CD4-positive, alpha-beta T cell treated with Interleukin-6 at 100 ng/mL for 8 hours (primary cell): ENCODE results near the gene GPX4.

Experiments
- DNase-seq: peaks from one replicate; pipeline ENCODE4 v3.0.0-alpha.2; 2020; ENCODE audit warnings: mixed read lengths, low spot score

The GPX4 gene

DNA sequence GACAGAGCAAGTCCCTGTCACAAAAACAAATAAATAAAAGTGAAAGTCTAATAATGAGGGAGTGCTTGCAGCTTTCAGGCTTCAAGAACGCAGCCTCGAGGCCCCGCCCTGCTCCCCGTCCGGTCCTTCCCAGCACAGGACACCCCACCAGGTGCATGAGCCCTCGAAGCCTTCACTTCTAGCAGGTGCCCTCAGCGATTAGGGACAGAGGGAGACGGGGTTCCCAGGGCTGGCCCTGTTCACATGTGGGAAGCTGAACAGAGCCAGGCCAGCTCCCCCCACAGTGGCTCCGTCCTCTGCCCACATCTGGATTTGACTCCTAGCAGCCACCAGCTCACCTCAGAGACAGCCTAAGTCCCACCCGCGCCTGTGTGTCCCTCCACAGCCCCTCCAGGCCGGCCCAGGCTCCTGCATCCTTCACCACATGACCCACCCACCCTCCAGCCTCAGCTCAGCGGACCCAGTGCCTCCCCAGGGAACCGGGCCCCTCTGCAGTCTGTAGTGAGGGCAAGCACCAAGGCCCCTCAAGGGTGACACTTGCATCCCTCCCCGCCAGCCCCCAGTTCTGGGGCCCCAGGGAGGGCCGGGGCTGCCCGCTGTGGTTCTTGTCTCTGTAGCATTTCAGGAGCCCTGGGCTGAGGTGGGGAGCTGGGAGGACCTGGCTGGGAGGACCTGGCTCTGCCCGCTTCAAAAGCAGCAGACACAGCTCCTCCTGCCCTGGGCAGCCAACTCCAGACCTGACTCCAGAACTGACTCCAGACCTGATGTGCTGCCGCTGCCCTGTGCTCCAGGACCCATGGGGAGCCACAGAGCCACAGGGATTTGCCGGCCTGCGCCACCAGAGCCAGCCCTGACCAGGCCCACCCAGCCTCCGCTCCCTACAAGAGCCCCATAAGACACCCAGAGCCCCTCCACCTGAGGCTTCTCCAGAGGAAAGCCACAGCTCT, 27.2 kb downstream of the GPX4 start:
- DNase-seq, result peak; percentile 71

DNA sequence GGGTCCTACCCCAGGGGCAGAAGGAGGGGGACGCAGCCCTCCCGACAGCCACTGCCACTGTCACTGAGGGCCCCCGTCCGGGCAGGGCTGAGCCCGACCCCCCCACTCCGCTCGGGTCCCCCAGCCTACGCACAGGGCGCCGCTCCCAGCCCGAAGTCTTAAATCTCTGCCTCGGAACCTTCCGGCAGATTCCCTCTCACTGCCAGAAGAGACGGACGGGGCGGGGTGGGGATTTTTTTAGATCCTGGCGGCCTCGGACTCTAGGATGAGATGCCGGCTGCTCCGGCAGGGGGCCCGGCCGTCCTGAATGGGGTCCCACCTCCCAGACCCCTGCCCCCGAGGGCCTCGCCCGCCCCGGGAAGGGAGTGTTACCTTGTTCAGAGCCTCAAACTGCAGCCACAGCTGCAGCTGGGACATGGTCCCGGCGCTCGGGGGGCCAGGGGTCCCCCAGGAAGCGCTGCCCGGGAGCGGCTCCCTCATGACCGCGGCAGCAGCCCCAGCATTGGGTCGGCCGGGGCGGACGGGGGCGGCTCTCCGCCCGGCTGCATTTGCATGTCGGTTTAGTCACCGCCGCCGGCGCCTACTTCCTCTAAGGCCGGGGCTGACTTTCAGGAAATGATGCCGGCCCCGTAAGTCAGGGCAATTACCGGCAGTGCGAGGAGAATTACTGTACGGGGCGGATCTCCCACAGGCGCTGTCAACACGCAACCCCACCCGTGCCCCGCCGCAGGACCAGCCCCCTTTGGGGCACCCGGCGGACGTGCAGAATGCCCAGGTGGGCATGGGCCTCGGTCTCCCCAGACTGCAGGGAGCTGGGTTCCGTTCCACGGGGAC, 28.1 kb downstream of the GPX4 start:
- peak; percentile 91 for DNase-seq

DNA sequence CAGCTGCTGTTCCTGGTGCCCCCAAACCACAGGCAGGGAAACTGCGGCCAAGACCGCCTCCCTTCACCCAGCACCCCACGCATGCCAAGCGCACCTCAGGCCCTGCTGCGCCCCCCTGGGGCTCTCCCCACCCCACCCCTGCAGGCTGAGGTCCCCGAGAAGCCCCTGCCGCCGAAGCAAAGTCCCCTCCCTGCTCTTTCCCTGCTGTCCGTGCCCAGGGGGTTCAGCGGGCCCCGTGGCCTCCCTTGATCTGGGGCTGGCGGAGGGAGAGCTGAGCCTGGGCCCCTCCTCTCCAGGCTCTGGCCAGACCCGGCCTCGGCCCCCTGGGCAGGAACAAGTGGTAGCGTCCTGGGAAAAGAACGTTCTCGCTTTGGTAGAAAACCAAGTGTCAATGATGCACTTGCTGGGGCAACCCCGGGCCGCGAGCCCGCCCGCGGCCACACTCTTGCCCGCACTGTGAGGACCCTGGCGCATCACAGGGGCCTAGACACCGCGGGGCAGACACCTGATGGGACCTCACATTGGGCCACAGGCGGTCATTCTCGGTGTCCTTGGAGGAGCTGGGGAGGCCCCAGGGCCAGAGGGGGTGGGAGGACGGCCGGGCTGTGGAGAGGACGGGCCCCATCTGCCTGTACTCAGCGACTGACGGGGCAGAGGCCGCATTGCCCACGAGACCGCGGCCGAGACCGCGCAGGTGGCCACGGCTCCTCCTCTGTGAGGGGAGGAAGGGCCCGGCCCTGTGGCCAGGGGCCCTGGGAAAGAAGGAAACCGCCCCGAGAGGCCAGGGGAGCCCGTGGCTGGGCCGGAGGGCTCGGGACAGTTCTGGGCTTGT, 29.0 kb downstream of the GPX4 start:
- no peak for DNase-seq

DNA sequence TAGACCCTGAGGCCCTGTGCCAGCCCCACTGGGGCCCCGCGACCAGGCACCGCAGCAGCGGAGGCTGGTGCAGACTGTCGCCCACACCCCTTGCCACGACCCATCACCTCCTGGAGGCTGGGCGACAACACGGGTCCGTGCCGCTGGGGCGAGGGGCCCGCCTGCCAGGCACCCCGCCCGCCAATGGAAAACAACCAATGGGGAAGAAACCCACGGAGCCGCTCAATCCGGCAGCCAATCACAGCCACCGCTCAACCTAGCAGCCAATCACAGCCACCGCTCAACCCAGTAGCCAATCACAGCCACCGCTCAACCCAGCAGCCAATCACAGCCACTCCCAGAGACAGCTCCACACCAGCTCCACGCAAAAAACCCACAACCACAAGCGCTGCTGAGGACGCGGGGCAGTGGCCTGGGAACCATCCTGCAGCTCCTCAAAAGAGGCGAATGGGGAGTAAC, 29.7 kb downstream of the GPX4 start:
- peak; percentile 85 for DNase-seq

DNA sequence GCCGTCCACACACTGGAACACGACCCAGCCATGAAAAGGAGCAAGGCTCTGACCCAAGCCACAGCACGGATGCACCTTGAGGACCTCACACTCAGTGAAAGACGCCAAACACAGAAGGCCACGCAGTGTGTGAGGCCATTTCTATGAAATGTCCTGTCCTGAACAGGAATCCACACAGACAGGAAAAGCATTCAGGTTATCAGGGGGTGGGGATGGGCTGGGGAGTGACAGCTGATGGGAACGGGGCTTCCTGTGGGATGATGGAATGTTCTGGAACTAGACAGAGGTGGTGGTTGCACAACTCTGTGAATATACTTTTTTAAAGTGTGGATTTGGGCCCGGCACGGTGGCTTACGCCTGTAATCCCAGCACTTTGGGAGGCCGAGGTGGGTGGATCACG, 30.6 kb downstream of the GPX4 start:
- DNase-seq, result no peak

DNA sequence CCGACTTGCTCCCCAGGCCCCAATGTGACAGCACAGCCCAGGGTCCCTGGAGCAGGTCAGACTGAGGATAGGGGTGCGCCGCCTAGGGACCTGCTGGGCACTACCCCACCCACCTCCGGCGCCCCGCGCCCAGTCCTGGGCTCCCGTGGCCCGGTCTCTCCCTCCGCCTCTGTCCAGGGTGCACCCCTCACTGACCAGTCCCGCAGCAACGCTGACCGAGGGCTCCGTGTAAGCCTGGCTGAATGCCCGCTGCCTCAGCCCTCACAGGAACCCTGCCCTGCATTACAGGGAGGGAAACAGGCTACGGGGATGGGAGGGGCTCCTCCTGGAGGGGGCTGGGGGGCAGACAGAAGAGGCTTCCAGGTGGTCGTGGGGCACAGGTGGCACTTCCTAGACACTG, 31.7 kb downstream of the GPX4 start:
- DNase-seq, result no peak

DNA sequence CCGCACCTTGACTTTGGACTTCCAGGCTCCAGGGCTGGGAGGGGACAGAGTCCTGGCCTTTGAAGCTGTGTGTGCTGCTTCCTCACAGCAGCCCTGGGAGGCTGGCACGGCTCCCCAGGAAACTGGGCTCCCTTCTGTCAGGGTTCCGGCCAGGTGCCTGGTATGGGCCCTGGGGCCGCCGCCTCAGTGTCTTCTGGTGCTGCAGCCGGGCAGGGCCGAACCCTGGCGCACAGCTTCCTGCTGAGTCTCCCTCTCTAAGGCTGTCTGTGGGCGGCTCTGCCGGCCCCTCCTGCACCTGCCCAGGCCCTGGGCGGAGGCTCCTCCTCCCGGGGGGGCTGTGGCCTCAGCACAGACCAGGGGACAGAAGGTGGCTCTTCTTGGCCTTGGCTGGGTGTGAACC, 32.4 kb downstream of the GPX4 start:
- DNase-seq, result no peak

DNA sequence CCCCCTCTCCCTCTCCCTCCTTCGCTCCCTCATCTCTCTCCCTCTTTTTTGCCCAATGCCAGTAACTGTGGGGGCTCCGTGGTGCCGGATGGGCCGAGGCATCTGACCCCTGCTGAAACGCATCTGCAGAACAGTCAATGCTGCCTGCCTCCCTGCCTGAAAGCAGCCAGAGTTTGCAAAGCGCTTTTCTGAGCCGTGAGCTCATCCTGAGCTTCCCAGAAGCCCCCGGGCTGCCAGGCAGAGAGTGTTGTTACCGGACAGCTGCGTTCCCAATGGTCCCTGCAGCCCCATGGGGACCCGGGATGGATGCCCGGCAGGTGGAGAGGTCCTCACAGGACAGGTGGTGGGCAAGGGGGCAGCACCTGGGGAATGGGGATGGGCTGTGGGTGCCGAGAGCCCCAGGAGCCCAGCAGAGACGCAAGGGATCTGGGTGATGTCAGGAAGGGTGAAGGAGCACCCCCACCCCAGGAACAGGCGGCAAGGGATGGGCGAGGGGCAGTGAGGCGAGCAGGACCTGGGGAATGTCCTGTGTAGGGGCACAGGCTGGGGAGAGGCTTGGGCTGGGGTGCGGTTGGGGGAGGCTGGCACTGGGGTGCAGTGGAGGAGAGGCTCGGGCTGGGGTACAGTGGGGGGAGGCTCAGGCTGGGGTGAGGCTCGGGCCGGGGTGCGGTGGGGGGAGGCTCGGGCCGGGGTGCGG, 33.0 kb downstream of the GPX4 start:
- DNase-seq, result no peak

DNA sequence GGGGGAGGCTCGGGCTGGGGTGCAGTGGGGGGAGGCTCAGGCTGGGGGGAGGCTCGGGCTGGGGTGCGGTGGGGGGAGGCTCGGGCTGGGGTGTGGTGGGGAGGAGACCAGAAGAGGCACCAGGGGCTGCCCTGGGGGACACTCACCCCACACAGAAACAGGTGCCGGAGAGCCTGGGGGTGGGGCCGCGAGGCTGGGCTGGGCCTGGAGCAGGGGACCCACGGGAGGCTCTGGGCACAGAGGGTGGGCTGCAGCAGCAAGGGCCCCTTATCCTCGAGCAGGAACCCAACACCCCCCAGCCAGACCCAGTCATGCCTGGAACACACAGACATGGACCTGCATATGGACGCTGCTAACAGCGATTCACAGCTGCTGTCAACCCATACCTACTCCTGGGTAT, 34.3 kb downstream of the GPX4 start:
- no peak for DNase-seq

DNA sequence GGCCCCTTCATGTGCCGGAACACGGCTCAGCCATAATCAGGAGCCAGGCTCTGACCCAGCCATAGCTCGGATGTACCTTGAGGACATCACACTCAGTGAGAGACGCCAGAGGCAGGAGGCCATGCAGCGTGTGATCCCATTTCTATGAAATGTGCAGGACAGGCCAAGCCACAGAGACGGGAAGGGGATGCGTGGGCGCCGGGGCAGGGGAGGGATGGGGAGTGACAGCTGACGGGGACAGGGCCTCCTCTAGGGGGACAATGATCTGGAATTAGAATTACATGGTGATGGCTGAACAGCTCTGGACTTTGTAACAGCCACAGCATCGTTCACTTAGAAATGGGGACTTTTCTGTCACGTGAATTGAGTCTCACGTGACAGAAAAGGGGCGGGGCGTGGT, 35.3 kb downstream of the GPX4 start:
- no peak for DNase-seq

DNA sequence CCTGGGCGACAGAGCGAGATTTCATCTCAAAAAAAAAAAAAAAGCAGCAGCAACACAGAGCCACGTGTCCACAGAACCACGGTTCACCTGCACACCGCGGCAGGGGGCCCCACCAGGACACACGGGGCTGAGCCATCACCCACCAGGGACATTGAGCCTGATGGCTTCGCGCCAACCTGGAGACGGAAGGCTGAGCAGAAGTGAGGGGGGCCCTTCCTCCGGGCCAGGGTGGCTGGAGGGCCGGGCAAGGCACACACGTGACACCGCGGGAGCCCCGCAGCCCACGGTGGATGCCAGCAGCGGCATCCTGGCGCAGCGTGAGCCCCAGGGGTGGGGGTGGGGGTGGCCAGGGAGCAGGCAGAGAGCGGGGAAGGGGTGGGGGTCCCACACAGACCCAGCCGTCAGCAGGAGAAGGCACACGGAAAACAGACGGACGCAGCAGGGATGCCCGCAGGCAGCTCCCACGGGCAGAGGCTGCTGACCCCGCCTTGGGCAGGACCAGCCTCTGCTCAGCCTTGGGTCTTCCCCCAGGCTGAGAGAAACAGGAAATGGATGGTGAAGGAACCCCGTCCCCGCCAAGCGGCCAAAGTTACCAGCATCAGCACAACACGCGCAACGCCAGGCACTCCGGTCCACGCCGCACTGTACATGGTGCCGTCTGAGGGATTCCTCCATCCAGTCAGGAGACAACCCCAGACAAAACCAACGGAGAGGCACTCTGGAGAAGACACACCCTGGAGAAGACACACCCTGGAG, 36.7 kb downstream of the GPX4 start:
- no peak for DNase-seq

DNA sequence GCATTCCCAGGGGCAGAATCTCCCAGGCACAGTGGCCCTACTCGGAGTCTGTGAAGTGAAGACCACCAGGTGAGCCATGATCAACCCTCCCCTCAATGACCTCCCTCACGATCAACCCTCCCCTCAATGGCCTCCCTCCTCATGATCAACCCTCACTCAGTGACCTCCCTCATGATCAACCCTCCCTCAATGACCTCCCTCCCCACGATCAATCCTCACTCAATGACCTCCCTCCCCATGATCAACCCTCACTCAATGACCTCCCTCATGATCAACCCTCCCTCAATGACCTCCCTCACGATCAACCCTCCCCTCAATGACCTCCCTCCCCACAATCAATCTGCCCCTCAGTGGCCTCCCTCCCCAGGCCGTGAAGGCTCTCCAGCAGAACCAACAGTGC, 38.1 kb downstream of the GPX4 start:
- DNase-seq, result no peak

DNA sequence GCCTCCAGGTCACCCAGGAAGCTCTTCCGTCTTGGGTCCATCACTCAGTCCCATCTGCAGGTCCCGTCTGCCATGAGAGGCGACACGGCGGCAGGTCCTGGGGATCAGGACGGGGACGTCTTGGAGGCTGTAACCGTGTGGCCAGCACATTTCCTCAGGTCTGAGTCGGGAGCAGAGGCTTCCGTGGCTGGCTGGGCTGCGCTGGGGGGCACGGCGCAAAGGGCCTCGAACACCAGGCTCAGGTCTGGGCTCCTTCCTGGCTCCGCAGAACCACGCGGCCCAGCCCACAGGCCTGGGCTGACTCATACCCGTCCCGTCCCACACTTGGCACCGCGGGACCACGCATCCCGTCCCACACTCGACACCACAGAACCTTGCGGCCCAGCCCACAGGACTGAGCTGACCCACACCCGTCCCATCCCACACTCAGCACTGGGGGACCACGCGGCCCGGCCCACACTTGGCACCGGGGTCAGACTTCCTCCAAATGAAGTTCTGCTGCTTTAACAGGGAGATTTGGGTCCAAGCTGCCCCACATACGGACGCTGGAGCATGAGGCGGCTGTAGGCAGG, 40.1 kb downstream of the GPX4 start:
- no peak for DNase-seq

DNA sequence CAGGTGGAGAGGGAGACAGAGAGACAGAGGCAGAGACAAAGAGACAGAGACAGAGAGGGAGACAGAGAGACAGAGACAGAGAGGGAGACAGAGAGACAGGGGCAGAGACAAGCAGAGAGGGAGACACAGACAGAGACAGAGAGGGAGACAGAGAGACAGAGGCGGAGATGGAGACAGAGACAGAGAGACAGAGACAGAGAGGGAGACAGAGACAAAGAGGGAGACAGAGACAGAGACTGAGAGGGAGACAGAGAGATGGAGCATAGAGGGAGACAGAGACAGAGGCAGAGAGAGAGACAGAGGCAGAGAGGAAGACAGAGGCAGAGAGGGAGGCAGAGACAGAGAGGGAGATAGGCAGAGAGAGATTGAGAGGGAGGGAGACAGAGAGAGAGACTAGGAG, 40.9 kb downstream of the GPX4 start:
- DNase-seq, result no peak

DNA sequence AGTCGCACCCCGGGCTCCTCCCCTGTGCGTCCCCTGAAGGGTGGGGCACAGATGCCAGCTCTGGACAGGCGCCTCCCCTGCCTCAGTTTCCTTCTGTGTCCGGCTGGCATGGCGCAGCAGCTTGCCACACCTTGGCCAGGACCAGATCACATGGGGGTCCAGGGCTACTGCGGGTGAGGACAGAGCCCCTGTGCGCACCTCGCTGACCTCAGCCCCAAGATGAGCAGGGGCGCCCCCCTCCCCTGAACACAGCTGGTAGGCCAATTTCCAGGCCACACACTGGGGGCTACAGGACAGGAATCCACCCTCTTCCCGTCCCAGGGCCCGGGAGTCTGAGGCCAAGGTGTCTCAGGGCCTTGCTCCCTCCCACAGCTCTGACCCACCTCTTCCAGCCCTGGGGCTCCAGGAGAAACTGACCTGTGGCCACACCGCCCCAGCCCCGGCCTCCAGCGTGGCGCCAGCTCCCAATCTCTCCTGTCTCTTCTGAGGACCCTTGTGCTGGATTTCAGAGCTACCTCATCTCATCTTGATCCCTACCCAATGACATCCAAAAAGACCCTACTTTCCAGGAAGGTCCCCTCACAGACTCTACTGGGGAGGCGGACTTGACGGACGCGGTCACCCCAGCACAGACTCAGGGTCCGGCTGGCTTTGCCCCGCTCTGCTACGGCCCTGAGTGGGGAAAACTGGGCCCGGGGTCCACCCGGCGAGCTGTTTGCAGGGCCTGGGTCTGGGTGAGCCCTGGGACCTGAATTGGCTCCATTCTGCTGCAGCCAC, 42.0 kb downstream of the GPX4 start:
- no peak for DNase-seq

DNA sequence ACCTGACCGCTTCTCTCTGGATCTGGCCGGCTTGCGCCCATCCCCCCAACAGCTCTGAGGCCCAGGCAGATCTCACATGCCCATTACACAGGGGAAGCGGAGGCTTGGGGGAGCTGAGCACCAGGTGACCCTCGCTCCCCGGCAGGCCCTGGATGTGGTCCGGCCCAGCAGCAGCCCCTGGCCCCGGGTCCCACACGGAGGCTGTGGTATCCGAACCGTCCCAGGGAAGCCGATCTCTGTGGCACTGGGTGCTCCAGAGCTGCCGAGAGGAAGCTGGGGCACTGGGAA, 42.6 kb downstream of the GPX4 start:
- no peak for DNase-seq

DNA sequence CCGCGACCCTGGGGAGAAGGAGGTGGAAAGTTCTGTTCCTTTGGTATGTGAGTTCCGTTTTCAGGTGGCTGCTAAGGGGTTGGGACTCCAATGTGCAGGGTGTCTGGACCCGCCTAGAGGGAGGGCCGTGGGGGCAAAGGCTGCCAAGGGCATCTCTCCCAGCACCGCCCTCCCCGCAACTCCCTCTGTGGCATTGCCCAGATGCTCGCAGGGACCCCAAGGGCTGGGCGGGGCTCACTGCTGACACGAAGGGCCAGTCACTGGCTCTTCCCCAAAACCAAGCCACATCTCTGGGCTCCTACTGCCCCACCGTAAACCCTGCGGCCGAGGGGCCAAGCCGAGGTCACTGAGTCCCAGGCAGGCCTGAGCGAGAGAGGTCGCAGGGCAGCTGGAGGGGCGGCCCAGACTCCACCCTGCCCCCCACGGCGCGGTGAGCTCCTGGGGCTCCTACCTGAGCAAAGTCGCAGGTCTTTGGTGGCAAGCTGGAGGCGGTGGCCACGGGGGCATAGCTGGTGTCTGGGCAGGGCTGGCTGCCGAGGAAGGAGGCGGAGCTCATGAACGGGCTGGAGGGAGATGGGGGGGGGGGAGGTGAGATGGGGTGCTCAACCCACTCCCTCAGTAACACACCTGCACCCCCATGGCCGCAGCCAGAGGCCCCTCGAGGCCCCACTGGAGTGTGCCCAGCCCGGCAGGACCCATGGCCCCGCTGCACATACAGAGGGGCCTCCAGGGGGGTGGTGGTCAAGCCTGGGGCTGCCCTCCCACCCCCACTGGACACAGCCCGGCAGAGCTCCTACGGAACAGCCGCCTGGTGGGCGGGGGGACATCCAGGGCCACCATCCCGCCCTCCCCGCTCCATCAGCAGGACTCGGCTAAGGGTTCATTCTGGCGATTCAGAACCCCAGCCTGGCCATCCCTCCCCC, 43.3 kb downstream of the GPX4 start:
- DNase-seq, result no peak

DNA sequence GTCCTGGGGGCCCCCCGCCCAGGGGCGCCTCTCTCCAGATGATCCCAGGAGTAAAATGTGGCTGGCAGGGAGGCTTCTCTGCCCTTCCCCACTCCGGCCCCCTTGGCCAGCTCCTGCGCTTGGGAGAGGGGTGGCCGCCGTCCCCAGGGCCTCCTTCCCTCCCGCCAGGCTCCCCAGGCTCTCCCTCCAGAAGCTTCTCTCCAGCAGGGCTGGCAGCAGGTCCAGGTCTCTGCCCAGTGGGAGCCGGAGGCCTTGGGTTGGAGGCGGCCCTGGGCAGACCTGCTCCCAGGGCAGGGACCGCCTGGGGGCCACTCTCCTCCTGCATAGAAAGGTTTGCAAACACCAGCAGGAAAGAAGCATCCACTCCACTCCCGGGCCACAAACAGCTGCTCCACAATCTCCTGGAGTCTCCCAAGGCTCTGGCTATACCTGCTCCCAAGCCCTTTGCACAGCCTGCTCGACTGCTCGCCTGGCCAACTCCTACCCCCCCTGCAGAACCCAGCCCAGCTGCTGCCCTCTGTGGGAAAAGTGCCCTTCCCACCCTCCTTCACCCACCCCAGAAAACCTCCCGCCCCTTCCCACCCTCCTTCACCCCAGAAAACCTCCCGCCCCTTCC, 44.2 kb downstream of the GPX4 start:
- DNase-seq, result no peak
